HG03575 (cell line): ENCODE data around the gene TNK1.
"Not testable (repeated sequence)": the region's sequence is repeated elsewhere in the genome, so short reads cannot be mapped to it uniquely, and the experiment has no call there.

Experiments used
- ATAC-seq: cut with Tn5 transposase; IDR thresholded peaks from one replicate; pipeline ENCODE4 v1.9.1; 2021; ENCODE audit not compliant: unreplicated experiment, insufficient number of reproducible peaks, low FRiP score; ENCODE audit errors: extremely low read depth

TNK1 gene

DNA sequence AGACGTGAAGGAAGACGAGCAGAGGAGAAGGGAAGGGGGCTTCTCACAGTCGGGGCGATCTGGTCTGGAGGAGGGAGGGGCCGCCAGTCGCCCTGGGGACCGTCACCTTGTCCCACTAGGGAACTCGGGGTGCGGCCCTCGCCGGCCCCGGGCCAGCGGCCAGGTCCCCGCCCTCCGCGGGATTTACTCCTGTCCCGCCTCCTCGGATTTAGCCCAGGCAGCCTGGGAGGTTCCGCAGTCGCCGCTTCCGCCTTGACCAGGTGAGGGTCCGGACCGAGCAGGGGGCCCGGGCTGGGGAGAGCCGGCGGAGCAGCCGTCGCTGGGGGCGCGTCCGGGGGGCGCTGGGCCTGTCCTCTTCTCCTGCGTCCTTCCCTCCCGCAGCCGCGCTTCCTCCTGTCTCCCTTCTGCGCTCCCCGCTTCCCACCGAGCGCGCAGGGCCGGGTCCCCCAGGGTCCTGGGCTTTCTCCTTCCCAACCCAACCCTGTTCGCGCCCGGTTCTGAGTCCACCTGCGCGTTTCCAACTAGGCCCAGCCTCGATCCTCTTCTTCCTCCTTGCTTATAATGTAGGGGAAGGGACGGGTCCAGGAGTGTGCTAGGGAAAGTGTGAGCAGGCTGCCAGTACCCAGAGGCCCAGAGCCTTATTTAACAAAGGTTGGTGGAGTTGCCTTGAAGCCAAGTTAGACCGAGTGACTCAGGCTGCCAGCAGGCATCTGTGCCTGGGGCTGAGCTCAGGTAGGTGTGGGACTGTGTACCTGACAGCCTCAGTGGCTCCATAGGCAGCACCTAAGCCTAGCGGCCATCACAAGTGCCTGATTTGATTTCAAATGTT, at the start of gene TNK1:
TSS of gene TNK1 (plus strand) at position 235 of the 829 bp plus-strand sequence. CDS start 1,838 bp downstream, outside the sequence.
- no peak for ATAC-seq

DNA sequence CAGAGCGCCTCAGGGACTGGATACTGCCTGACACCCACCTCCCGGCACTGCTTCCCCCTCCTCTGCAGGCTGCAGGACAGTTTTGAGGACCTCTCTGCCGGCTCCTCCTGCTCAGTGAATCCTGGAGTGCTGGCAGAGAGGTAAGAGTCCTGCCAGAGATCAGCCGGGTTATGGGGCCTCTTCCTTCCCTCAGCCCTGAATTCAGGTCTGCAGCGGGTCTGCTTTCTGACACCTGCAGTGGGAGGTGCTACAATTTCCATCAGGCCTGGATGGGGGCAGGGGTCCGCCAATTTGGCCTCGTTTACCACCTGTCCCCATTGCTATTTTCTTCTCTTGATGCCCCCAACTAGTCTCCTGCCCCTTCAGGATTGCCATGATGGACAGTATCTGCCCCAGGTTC, 48.8 kb upstream of the TNK1 start:
- no peak for ATAC-seq

DNA sequence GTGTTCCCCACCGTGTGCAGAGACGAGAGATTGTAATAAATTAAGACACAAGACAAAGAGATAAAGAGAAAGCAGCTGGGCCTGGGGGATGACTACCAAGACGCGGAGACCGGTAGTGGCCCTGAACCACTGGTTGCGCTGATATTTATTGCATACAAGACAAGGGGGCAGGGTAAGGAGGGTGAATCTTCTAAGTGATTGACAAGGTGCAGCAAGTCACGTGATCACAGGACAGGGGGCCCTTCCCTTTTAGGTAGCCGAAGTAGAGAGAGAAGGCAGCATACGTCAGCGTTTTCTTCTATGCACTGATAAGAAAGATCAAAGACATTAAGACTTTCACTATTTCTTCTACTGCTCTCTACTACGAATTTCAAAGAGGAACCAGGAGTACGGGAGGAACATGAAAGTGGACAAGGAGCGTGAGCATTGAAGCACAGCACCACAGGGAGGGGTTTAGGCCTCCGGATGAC, 48.3 kb upstream of the TNK1 start:
- not testable (repeated sequence) for ATAC-seq

DNA sequence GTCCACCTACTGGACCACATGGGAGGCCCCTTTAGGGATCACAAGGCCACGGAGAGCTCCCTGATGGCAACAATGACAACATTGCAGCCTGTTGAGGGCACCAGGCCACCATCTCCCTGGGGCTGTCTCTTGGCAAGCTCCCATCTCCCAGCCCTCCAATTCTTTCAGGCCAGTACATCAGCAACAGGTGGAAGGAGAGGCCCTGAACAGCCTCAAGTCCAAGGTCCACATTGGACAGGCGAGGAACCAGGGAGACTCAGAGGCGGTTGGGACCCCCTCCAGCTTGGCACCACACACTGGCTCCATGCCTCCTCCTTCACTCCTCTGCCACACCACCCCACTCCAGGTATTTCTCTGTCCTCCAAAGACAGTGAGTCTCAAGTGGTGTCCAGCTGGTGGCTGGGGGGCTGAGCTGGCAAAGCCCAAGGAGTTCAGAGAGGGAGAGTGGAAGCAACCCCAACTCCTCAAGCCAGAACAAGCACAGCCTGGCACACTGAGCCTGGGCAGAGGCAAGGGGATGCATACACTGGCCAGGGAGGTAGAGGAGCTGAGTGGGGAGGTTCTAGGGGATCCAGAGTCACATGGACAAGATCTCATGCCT, 45.9 kb upstream of the TNK1 start:
- ATAC-seq = no peak

DNA sequence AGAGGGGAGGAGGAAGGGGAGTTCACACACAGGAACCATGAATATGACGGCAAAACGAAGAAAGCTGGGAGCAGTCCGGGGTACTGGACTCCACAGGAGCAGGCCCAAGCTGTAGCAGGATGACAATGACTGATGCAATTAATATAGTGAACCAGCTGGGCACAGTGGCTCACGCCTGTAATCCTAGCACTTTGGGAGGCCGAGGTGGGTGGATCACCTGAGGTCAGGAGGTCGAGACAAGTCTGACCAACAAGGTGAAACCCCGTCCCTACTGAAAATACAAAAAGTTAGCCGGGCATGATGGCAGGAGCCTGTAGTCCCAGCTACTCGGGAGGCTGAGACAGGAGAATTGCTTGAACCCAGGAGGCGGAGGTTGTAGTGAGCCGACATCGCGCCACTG, 45.1 kb upstream of the TNK1 start:
- ATAC-seq = not testable (repeated sequence)

DNA sequence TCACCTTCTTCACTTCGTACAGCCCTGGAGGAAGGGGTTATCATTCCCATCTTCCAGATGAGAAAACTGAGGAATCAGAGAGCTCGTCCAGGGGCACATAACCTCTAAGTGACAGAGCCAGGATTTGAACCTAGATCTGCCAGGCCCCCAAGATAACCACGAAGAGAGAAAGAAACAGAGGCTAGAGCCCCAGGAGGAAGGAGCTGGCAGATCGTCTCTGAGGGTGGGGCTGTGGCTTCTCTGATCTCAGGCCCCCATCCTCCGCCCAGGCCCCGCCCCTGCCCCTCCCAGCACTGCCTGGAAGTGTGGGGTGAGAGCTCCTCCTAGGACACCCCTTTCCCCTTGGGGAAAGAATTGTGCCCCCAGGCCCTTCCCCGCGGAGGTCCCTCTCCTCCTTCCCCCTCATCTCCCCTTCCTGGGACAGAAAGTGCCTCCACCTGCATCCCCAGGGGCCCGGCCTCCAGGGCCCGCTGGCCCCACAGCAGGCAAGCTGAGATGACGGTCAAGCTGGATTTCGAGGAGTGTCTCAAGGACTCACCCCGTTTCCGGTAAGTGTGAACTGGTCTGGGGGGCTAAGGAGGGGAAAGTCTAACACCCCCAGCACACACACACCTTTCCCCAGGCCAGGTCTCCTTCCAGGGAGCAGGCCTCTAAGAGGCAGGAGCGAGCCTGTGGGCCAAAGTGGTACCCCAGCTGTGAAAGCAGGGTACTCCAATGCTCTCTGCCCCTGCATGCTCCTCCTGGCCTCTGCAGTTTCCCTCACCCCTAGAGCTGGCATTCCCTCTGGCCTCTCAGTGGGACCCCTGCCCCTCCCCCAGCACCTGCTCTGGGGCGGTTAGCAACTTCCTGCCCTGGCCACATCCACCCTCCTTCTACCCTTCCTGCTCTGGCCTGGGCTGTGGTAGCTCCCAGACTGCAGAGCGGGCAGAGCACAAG, 44.4 kb upstream of the TNK1 start, which contains the start of gene ACAP1:
TSS of gene ACAP1 (plus strand) at position 290 of the 936 bp plus-strand sequence. CDS start at position 496, 206 bp downstream.
- ATAC-seq = no peak

DNA sequence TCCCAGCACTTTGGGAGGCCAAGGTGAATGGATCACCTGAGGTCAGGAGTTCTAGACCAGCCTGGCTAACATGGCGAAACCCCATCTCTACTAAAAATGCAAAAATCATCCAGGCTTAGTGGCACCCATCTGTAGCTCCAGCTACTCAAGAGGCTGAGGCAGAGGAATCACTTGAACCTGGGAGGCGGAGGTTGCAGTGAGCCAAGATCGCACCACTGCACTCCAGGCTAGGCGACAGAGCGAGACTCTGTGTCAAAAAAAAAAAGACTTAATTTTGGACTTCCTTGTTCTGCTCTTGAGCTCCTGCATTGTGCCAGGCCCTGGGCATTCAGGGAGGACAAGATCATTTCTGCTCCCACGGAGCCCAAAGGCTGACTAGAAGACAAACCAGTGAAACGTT, 43.3 kb upstream of the TNK1 start:
- not testable (repeated sequence) for ATAC-seq

DNA sequence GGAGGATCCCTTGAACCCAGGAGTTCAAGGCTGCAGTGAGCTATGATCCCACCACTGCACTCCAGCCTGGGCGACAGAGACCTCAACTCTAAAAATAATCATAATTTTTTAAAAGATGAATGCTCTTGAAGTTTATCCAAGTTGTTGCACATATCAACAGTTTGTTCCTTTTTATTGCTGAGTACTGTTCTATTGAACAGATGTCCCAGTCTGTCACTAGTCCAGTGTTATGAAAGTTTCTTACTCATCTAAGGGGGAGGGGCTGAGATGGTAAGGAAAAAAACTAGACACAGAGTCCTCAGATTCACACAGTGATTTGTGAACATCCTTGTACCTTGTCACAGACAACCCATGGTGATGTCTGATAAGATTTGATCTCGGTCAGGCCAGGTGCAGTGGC, 40.7 kb upstream of the TNK1 start:
- ATAC-seq = no peak

DNA sequence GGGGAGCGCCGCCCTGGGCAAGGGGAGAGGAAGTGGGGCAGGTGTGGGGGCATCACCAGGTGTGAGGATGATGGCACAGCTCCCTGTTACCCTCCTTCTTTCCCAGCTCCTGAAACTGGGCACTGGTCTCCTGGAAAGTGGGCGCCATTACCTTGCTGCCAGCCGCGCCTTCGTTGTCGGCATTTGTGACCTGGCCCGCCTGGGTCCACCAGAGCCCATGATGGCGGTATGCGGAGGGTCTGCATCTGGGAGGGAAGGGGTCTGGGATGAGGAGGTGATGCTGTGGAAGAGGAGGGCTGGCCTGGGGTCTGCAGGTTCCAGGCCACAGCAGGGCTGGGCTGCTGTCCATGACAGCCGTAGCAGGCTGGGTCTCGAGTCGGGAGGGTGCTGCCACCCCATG, 39.0 kb upstream of the TNK1 start:
- ATAC-seq = no peak

DNA sequence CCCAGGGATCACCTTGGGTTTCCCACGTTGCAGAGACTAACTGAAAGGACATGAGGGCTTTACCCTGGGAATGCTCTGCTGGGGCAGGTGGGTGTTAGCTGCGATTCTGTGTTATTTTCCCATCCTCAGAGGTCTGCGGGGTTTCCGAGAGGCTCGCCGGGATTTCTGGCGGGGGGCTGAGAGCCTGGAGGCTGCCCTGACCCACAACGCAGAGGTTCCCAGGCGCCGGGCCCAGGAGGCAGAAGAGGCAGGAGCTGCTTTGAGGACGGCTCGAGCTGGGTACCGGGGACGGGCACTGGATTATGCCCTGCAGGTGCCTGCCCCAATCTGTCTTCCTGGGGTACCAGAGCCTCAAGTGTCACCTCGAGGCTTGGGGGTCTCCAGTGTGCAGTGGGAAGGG, 37.6 kb upstream of the TNK1 start:
- no peak for ATAC-seq

DNA sequence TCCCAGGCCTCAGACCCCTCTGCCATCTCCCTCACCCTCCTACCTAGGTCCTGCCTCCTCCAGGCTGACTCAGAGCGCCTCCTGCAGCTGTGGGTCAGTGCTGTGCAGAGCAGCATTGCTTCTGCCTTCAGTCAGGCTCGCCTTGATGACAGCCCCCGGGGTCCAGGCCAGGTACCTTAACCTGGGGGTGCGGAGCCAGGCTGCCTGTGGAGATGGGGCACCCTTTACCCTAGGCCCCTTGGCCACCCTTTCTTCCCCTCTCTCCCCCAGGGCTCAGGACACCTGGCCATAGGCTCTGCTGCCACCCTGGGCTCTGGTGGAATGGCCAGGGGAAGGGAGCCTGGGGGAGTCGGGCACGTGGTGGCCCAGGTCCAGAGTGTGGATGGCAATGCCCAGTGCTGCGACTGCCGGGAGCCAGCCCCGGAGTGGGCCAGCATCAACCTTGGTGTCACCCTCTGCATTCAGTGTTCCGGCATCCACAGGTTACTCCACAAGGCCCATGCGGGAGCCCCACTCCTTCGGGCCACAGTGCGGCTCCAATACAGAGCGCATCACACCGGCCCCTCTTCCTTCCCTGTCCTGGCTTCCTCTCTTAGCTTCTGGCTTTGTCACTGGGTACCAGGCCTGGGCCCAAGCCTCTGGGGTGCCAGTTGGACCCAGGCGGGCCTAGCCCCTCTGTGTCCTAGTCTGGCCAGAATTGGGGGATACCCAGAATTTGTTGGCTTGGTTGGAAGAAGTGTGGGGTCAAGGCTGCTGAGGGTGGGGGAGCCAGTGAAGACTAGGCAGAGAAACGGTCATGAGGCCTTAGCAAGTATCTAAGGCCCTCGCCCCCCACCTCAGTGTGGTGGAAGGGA, 33.9 kb upstream of the TNK1 start:
- no peak for ATAC-seq

DNA sequence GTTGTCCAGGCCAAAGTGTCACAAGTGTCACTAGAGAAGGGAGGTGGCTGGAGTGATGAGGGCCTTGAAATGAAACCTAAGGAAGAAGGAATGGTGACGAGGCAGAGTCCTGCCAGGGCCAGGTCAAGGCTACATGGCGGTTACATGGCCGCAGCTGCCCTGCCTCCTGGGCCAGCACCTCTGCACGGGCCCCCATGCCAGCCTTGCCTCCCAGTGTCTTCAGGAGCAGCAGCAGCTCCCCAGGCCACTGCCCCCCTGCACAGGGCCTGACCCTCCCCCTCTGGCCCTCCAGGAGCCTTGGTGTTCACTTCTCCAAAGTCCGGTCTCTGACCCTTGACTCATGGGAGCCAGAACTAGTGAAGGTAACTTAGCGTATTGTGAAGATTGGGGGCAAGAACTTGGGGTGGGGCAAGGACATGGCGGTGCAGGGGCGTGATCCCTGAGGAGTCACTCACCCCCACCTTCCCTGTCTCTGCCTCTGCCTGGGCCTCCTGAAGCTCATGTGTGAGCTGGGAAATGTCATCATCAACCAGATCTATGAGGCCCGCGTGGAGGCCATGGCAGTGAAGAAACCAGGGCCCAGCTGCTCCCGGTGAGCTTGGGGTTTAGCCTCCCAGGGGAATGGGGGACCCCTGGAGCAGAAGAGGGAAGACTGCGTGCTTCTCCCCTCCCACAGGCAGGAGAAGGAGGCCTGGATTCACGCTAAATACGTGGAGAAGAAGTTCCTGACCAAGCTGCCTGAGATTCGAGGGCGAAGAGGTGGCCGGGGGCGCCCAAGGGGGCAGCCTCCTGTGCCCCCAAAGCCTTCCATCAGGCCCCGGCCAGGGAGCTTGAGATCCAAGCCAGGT, 33.0 kb upstream of the TNK1 start:
- no peak for ATAC-seq

DNA sequence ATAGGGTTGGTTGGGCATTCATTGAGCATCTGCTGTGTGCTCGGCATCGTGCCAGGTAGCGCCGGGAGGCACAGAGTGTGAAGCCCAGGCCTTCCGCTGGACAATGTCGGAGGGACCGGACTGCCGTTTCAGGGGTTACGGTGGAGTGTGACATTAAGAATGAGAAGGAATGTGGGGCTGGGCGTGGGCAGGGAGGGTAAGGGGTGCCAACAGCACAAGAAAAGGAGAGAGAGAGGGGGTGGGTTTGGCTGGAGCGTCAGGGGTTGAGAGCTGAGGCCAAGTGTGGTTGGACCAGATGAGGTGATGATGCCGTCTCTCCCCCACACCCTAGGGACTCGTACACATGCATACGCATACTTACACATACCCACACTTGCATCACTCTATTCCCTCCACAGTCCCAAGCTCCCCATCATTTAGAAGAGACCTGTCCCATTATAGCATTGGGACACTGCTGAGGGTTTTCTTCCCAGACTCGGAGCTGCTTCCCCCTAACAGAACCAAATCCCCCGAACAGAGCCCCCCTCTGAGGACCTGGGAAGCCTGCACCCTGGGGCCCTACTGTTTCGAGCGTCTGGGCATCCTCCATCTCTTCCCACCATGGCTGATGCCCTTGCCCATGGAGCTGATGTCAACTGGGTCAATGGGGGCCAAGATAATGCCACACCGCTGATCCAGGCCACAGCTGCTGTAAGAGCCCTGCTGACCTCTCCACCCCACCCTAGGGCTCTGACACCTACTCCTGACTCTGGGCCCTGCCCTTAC, 32.2 kb upstream of the TNK1 start:
- ATAC-seq = no peak

DNA sequence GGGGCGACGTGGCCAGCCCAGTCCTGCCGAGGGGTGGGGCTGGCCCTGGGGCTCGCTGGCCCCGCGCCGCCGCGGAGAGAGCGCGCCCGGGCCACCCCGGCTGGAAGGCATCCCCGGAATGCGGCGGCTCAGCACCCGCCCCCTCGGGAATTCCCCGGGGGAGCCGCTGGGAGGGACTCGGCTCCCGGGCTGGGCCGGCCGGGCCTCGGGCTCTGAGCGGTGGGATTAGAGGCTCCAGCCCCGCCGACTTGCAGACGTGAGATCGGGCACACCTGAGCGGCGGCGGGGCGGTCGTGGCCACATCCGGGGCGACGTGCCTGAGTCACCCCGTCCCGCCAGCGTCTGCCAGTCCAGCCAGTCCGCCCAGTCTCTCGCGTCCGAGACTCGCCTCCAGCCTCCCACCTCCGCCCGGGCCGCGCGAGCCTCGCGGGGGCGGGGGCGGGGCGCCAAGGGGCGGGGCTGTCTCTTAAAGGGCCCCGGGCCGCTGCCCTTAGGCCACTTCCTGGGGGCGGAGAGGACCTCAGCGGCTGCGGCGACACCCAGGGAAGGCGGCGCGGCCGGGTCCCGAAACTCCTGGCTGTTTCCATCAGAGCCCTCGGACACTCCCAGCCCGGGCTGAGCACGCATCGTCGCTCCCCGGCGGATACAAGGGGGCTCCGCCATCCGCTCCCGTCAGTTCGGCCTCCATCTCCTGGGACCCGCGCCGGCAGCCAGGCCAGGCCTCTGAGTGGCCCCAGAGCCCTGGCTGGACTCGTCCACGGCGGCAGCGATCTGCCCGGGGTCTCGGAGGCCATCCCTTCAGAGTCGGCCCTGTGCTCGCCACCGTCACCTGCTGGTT, 29.0 kb upstream of the TNK1 start, which contains the start of gene KCTD11:
TSS of gene KCTD11 (plus strand) at position 498 of the 838 bp plus-strand sequence.
- ATAC-seq = no peak

DNA sequence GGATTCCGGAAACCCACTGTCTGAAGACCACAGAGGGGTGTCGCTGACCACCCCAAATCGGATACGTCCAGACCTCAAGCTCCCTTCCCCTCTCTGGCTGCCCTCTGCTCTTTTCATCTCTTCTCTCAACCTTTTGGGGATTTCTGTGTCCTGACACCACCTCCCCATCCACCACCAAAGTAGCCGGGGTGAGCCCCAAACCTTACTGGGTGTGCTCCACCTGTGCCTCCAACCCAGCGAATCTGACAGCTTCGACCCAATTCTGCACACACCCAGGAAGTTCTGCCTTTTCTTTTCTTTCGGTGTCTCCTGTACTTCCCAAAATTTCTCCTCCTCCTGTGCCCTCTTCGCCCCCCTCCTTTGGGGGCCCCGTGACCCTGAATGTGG, 28.4 kb upstream of the TNK1 start:
- no peak for ATAC-seq
